HEK293 (cell line): Measurements from ENCODE around the gene ZNF20.

Experiments used
- ATF2 ChIP-seq: fragments of 450-650 bp; formaldehyde crosslinking; IDR thresholded peaks from 2 replicates; pipeline ENCODE4 v1.5.1; 2016; ENCODE audit warnings: missing biosample characterization, missing genetic modification characterization, low read depth
- GLI2 ChIP-seq: fragments of 450-650 bp; formaldehyde crosslinking; IDR thresholded peaks from 2 replicates; pipeline ENCODE4; 2017; ENCODE audit warnings: missing biosample characterization, missing genetic modification characterization, low read depth, borderline replicate concordance
- IKZF3 ChIP-seq: fragments of 450-650 bp; IDR thresholded peaks from 2 replicates; pipeline ENCODE4 v1.5.0; 2018; ENCODE audit warnings: missing biosample characterization, mild to moderate bottlenecking, missing genetic modification characterization, moderate library complexity
- KLF16 ChIP-seq: fragments of 450-650 bp; formaldehyde crosslinking; IDR thresholded peaks from 2 replicates; pipeline ENCODE4 v1.5.1; 2017; ENCODE audit warnings: missing biosample characterization, missing genetic modification characterization
- PATZ1 ChIP-seq: fragments of 450-650 bp; formaldehyde crosslinking; IDR thresholded peaks from 2 replicates; pipeline ENCODE4 v1.5.1; 2016; ENCODE audit warnings: missing biosample characterization, missing genetic modification characterization
- SALL2 ChIP-seq: fragments of 450-650 bp; formaldehyde crosslinking; IDR thresholded peaks from 2 replicates; pipeline ENCODE4 v1.5.0; 2017; ENCODE audit warnings: missing biosample characterization, mild to moderate bottlenecking, missing genetic modification characterization, borderline replicate concordance
- ZFP41 ChIP-seq: fragments of 450-650 bp; formaldehyde crosslinking; IDR thresholded peaks from 2 replicates; pipeline ENCODE4 v1.5.1; 2016; ENCODE audit warnings: missing biosample characterization, missing genetic modification characterization, borderline replicate concordance
- ZNF112 ChIP-seq: fragments of 450-650 bp; formaldehyde crosslinking; IDR thresholded peaks from 2 replicates; pipeline ENCODE4 v1.5.0; 2017; ENCODE audit warnings: missing biosample characterization, missing genetic modification characterization
- ZNF132 ChIP-seq: fragments of 450-650 bp; formaldehyde crosslinking; IDR thresholded peaks from 2 replicates; pipeline ENCODE4 v1.5.1; 2017; ENCODE audit warnings: missing biosample characterization, missing genetic modification characterization, borderline replicate concordance
- ZNF2 ChIP-seq: fragments of 450-650 bp; formaldehyde crosslinking; IDR thresholded peaks from 2 replicates; pipeline ENCODE4 v1.5.1; 2016; ENCODE audit warnings: missing biosample characterization, missing genetic modification characterization
- ZNF211 ChIP-seq: fragments of 450-650 bp; formaldehyde crosslinking; IDR thresholded peaks from 2 replicates; pipeline ENCODE4 v1.5.1; 2016; ENCODE audit warnings: low read depth, missing biosample characterization, missing genetic modification characterization
- ZNF311 ChIP-seq: fragments of 450-650 bp; formaldehyde crosslinking; IDR thresholded peaks from 2 replicates; pipeline ENCODE4 v1.5.1; 2017; ENCODE audit warnings: missing biosample characterization, missing genetic modification characterization, borderline replicate concordance
- ZNF354C ChIP-seq: fragments of 450-650 bp; formaldehyde crosslinking; IDR thresholded peaks from 2 replicates; pipeline ENCODE4 v1.5.1; 2016; ENCODE audit warnings: missing biosample characterization, missing genetic modification characterization, low read depth, borderline replicate concordance
- ZNF362 ChIP-seq: fragments of 450-650 bp; formaldehyde crosslinking; IDR thresholded peaks from 2 replicates; pipeline ENCODE4 v1.5.1; 2016; ENCODE audit warnings: missing biosample characterization, missing genetic modification characterization
- ZNF394 ChIP-seq: fragments of 450-650 bp; formaldehyde crosslinking; IDR thresholded peaks from 2 replicates; pipeline ENCODE4 v1.5.1; 2016; ENCODE audit warnings: missing biosample characterization, missing genetic modification characterization, mild to moderate bottlenecking, moderate library complexity, borderline replicate concordance
- ZNF423 ChIP-seq: fragments of 450-650 bp; formaldehyde crosslinking; IDR thresholded peaks from 2 replicates; pipeline ENCODE4 v1.5.1; 2016; ENCODE audit warnings: missing biosample characterization, missing genetic modification characterization
- ZNF514 ChIP-seq: fragments of 450-650 bp; formaldehyde crosslinking; IDR thresholded peaks from 2 replicates; pipeline ENCODE4 v1.5.1; 2016; ENCODE audit warnings: missing biosample characterization, missing genetic modification characterization
- ZNF561 ChIP-seq: fragments of 450-650 bp; IDR thresholded peaks from 2 replicates; pipeline ENCODE4 v1.5.1; 2018; ENCODE audit warnings: missing biosample characterization, missing genetic modification characterization, borderline replicate concordance
- ZNF623 ChIP-seq: fragments of 450-650 bp; formaldehyde crosslinking; IDR thresholded peaks from 2 replicates; pipeline ENCODE4 v1.5.1; 2016; ENCODE audit warnings: missing biosample characterization, missing genetic modification characterization
- ZNF629 ChIP-seq: fragments of 450-650 bp; formaldehyde crosslinking; IDR thresholded peaks from 2 replicates; pipeline ENCODE4 v1.5.1; 2017; ENCODE audit warnings: missing biosample characterization, missing genetic modification characterization
- ZNF658 ChIP-seq: fragments of 450-650 bp; formaldehyde crosslinking; IDR thresholded peaks from 2 replicates; pipeline ENCODE4; 2016; ENCODE audit warnings: missing biosample characterization, missing genetic modification characterization
- ZNF707 ChIP-seq: fragments of 450-650 bp; formaldehyde crosslinking; IDR thresholded peaks from 2 replicates; pipeline ENCODE4 v1.5.1; 2016; ENCODE audit warnings: missing biosample characterization, missing genetic modification characterization
- ZNF747 ChIP-seq: fragments of 450-650 bp; formaldehyde crosslinking; IDR thresholded peaks from 2 replicates; pipeline ENCODE4 v1.5.1; 2016; ENCODE audit warnings: missing biosample characterization, missing genetic modification characterization
- ZNF76 ChIP-seq: fragments of 450-650 bp; formaldehyde crosslinking; IDR thresholded peaks from 2 replicates; pipeline ENCODE4; 2016; ENCODE audit warnings: low read depth, missing biosample characterization, missing genetic modification characterization, borderline replicate concordance
- ZNF791 ChIP-seq: fragments of 450-650 bp; formaldehyde crosslinking; IDR thresholded peaks from 2 replicates; pipeline ENCODE4 v1.5.1; 2016; ENCODE audit warnings: missing biosample characterization, missing genetic modification characterization
- ZXDB ChIP-seq: fragments of 450-650 bp; formaldehyde crosslinking; IDR thresholded peaks from 2 replicates; pipeline ENCODE4 v1.5.1; 2016; ENCODE audit warnings: missing biosample characterization, missing genetic modification characterization
- TF ChIP-seq, protein P1 (sequence below): fragments of 450-650 bp; formaldehyde crosslinking; IDR thresholded peaks from 2 replicates; pipeline ENCODE4 v1.5.1; 2016; ENCODE audit warnings: missing biosample characterization, missing genetic modification characterization
- TF ChIP-seq, protein P2 (sequence below): fragments of 450-650 bp; formaldehyde crosslinking; IDR thresholded peaks from 2 replicates; pipeline ENCODE4 v1.5.1; 2016; ENCODE audit warnings: missing biosample characterization, missing genetic modification characterization
- TF ChIP-seq, protein P3 (sequence below): fragments of 450-650 bp; formaldehyde crosslinking; IDR thresholded peaks from 2 replicates; pipeline ENCODE4 v1.5.1; 2016; ENCODE audit warnings: missing biosample characterization, missing genetic modification characterization

Gene ZNF20

DNA sequence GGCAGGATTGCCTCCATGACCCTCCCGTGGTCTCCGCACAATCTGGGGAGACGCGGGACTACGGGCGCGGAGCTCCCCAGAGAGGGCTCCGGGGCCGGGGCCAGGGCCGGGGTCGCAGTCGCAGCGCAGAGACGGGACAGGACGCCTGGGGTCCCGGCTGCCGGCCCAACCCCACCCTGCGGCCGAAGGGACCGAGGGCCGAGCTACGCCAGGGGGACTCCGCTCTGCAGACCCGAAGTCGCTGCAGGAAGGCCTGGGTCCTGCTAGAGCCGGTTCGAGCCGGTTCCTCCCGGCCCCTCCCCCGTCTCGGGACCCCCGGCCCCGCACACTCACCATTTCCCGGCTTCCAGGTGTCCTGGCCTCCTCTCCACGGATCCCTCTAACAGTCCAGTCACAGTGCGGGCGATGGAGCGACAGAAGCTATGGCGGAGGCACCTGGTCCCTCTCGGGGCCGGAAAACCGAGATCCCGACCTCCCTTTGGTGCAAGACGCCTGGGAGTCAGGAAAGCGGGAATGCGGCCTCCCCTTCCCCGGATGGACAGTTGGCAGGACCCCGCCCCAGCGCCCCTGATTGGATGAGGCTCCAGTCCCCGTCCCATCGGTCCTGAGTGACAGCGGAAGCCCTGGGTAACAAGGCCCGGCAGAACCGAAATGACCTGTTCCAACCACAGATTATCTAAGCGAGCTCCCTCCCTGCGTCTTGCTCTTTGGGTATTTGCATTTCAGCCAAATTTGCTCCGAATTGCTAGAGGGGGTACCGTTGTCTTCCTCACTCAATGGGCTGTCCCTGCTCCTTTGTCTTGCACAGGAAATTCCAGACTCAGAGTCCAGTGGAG, 16.3 kb upstream of the ZNF20 start, which contains the start of gene ZNF625 (continued):
- TF ChIP-seq ZNF394 (tag by site-specific recombination) (no peak), ATF2 (tag by site-specific recombination) (no peak), SALL2 (tag by site-specific recombination) (no peak), ZNF76 (tag by site-specific recombination) (peak; percentile 88), ZNF354C (tag by site-specific recombination) (no peak), ZNF629 (tag by site-specific recombination) (no peak), ZFP41 (no peak), IKZF3 (tag by site-specific recombination) (peak; percentile 99), ZNF2 (tag by site-specific recombination) (no peak), ZNF132 (tag by site-specific recombination) (no peak), ZNF623 (tag by site-specific recombination) (no peak), ZNF791 (no peak), ZNF658 (tag by site-specific recombination) (no peak), KLF16 (tag by site-specific recombination) (0 out of 2 replicates have a peak, but pooled peaks have one; percentile 73), ZNF707 (tag by site-specific recombination) (no peak), ZXDB (tag by site-specific recombination) (peak; percentile 76), GLI2 (tag by site-specific recombination) (no peak), ZNF112 (tag by site-specific recombination) (no peak), ZNF514 (no peak), ZNF362 (no peak), ZNF747 (tag by site-specific recombination) (no peak), ZNF311 (no peak), ZNF561 (no peak; the same call in 1 of the 2 replicates), ZNF423 (tag by site-specific recombination) (no peak), ZNF211 (tag by site-specific recombination) (no peak), PATZ1 (tag by site-specific recombination) (peak; percentile 77)
- TF ChIP-seq, protein P1, sequence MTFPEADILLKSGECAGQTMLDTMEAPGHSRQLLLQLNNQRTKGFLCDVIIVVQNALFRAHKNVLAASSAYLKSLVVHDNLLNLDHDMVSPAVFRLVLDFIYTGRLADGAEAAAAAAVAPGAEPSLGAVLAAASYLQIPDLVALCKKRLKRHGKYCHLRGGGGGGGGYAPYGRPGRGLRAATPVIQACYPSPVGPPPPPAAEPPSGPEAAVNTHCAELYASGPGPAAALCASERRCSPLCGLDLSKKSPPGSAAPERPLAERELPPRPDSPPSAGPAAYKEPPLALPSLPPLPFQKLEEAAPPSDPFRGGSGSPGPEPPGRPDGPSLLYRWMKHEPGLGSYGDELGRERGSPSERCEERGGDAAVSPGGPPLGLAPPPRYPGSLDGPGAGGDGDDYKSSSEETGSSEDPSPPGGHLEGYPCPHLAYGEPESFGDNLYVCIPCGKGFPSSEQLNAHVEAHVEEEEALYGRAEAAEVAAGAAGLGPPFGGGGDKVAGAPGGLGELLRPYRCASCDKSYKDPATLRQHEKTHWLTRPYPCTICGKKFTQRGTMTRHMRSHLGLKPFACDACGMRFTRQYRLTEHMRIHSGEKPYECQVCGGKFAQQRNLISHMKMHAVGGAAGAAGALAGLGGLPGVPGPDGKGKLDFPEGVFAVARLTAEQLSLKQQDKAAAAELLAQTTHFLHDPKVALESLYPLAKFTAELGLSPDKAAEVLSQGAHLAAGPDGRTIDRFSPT (tag by site-specific recombination), result no peak
- TF ChIP-seq, protein P2, sequence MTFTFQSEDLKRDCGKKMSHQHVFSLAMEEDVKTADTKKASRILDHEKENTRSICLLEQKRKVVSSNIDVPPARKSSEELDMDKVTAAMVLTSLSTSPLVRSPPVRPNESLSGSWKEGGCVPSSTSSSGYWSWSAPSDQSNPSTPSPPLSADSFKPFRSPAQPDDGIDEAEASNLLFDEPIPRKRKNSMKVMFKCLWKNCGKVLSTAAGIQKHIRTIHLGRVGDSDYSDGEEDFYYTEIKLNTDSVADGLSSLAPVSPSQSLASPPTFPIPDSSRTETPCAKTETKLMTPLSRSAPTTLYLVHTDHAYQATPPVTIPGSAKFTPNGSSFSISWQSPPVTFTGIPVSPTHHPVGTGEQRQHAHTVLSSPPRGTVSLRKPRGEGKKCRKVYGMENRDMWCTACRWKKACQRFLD, result 0 out of 2 replicates have a peak, but pooled peaks have one; percentile 22
- TF ChIP-seq, protein P3, sequence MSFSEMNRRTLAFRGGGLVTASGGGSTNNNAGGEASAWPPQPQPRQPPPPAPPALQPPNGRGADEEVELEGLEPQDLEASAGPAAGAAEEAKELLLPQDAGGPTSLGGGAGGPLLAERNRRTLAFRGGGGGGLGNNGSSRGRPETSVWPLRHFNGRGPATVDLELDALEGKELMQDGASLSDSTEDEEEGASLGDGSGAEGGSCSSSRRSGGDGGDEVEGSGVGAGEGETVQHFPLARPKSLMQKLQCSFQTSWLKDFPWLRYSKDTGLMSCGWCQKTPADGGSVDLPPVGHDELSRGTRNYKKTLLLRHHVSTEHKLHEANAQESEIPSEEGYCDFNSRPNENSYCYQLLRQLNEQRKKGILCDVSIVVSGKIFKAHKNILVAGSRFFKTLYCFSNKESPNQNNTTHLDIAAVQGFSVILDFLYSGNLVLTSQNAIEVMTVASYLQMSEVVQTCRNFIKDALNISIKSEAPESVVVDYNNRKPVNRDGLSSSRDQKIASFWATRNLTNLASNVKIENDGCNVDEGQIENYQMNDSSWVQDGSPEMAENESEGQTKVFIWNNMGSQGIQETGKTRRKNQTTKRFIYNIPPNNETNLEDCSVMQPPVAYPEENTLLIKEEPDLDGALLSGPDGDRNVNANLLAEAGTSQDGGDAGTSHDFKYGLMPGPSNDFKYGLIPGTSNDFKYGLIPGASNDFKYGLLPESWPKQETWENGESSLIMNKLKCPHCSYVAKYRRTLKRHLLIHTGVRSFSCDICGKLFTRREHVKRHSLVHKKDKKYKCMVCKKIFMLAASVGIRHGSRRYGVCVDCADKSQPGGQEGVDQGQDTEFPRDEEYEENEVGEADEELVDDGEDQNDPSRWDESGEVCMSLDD, result no peak
